K562 (cell line): ENCODE data around the gene NTSR1. TPM values are rescaled to one million over a fixed set of nuclear protein-coding genes. Genes with fewer than 3 reads are reported as not detected.

ENCODE experiments used
- ERF ChIP-seq: fragments of 450-650 bp; formaldehyde crosslinking; IDR thresholded peaks from 2 replicates; pipeline ENCODE4 v1.4.0; 2020; ENCODE audit warnings: mild to moderate bottlenecking, mixed read lengths
- FOXP1 ChIP-seq: sonication (generic); formaldehyde crosslinking; IDR thresholded peaks from 2 replicates; pipeline ENCODE4 v1.8.0; 2022; ENCODE audit warnings: mild to moderate bottlenecking, missing genetic modification reagents
- MXI1 ChIP-seq: IDR thresholded peaks from 2 replicates; pipeline ENCODE4 v1.6.1; 2011; ENCODE audit warnings: low read depth, mild to moderate bottlenecking, improper control_type of control experiment, low read length
- NFE2L1 ChIP-seq: fragments of 450-650 bp; IDR thresholded peaks from 2 replicates; pipeline ENCODE4 v1.6.1; 2016; ENCODE audit warnings: missing genetic modification characterization, low read depth, mild to moderate bottlenecking, missing compliant biosample characterization, moderate library complexity, borderline replicate concordance
- RBM25 ChIP-seq: fragments of 200-400 bp; formaldehyde crosslinking; IDR thresholded peaks from 2 replicates; pipeline ENCODE4 v1.6.1; 2018; ENCODE audit warnings: low read length, low read depth, moderate library complexity; ENCODE audit not compliant: severe bottlenecking
- SREBF2 ChIP-seq: sonication (generic); formaldehyde crosslinking; IDR thresholded peaks from 2 replicates; pipeline ENCODE4 v1.4.0; 2020; ENCODE audit warnings: mild to moderate bottlenecking, missing genetic modification reagents
- ZNF253 ChIP-seq: fragments of 250-450 bp; sonication (Bioruptor Pico); conservative IDR thresholded peaks from 2 replicates; pipeline ENCODE4 v1.6.1; 2021; ENCODE audit warnings: mild to moderate bottlenecking
- ZNF436 ChIP-seq: fragments of 250-450, 450-650 bp; sonication (Bioruptor Pico); formaldehyde crosslinking; IDR thresholded peaks from 2 replicates; pipeline ENCODE4 v1.7.0; 2020; ENCODE audit warnings: mild to moderate bottlenecking
- polyA plus RNA-seq, 8 experiments: library from polyadenylated mRNA; depleted of rRNA in 4 of 8; stranded (reverse) in 5 of 8; unstranded in 3 of 8; fragments of >200 nt; fragmentation: Nextera tagmentation in 2 of 8; fragmentation: Illumina TruSeq in 1 of 8; extraction: Ambion mirVana in 2 of 8; extraction: Trizol in 1 of 8; gene quantifications; 2 replicates each; pipeline versions ENCODE4 v1.2.1 to v1.2.3, GENCODE V29; 2011 to 2014; ENCODE audit warnings: inconsistent platforms in 1 of 8, missing spikeins in 1 of 8
- total RNA-seq, 7 experiments: library from RNA; depleted of rRNA in 6 of 7; stranded (reverse); fragments of >200 nt in 6 of 7; fragmentation: Illumina TruSeq in 2 of 7; extraction: Trizol in 2 of 7; gene quantifications; 2 replicates each; pipeline versions ENCODE4 v1.2.1 to v1.2.3, GENCODE V29; 2011 to 2021; ENCODE audit warnings: low replicate concordance in 1 of 7
- TF ChIP-seq, protein P1 (sequence below): sonication (generic); formaldehyde crosslinking; IDR thresholded peaks from 2 replicates; pipeline ENCODE4 v1.8.0; 2022; ENCODE audit warnings: missing genetic modification reagents, mild to moderate bottlenecking, moderate library complexity, borderline replicate concordance
- TF ChIP-seq, protein P2 (sequence below), 2 experiments: fragments of 450-650 bp; formaldehyde crosslinking in 1 of 2; IDR thresholded peaks; 2 replicates each; pipeline versions ENCODE4 v1.4.0 to v1.6.1; 2014 to 2020; ENCODE audit warnings: mild to moderate bottlenecking in 2 of 2, borderline replicate concordance in 1 of 2, low read depth in 1 of 2
- TF ChIP-seq, protein P3 (sequence below): sonication (generic); formaldehyde crosslinking; IDR thresholded peaks from 2 replicates; pipeline ENCODE4 v1.9.0; 2022; ENCODE audit warnings: mild to moderate bottlenecking, missing genetic modification reagents
- TF ChIP-seq, protein P4 (sequence below), 3 experiments: fragments of 200-800 bp in 1 of 3; fragments of 250-450 bp in 1 of 3; fragments of 450-650 bp in 1 of 3; sonication (Bioruptor Pico) in 1 of 3; sonication (Bioruptor generic) in 1 of 3; formaldehyde crosslinking in 1 of 3; IDR thresholded peaks; 2 replicates each; pipeline versions ENCODE4 v1.6.1 to v1.8.0; 2016 to 2022; ENCODE audit warnings: mild to moderate bottlenecking in 2 of 3, missing genetic modification characterization in 2 of 3, missing compliant biosample characterization in 1 of 3, moderate library complexity in 1 of 3

Gene NTSR1
- total and polyA plus RNA-seq, 9 of the 15 experiments (the other 6 are each of a cell fraction or from before 2014, with no cell fraction given): 0.04 to 0.40 (median 0.13) TPM; not detected in 3

DNA sequence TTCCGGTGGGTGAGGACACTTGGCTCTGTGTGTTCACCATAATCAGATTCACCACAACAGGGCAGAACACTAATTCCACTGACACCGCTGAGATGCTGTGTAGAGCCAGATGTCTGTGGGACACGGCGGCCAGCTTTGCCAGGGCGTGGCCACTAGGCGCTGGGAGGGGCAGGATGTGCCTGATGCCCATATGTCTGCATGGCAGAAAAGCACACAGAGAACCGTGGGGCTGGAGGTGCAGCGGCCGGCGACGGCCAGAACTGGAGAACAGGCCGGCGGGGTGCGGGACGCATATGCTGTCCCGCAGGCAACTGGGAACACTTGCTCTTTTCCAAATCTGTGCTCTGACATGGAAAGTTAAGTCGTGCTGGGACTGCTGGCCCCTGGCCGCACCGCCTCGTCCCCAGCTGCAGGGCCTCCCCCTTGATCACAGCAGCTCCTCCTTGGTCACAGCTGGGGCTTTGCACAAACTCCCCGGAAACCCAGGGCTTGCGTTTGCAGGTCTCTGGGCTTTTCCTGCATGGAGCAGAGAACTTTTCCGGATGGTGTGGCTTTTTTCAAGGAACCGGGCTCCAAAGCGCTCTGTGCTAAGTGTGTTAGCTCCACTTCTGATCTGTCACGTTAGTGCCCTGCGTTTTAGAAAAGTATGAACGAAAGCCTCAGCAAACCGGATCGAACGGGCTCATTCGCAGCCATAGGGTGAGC lies 31.1 kb downstream of the NTSR1 start (continued):
- TF ChIP-seq ZNF436 (CRISPR knock-in tag) (no peak), ERF (CRISPR knock-in tag) (0 out of 2 replicates have a peak, but pooled peaks have one; percentile 24), ZNF253 (CRISPR knock-in tag) (no peak), FOXP1 (CRISPR knock-in tag) (no peak), SREBF2 (no peak), NFE2L1 (tag) (no peak), RBM25 (no peak), MXI1 (no peak)
- TF ChIP-seq, protein P1, sequence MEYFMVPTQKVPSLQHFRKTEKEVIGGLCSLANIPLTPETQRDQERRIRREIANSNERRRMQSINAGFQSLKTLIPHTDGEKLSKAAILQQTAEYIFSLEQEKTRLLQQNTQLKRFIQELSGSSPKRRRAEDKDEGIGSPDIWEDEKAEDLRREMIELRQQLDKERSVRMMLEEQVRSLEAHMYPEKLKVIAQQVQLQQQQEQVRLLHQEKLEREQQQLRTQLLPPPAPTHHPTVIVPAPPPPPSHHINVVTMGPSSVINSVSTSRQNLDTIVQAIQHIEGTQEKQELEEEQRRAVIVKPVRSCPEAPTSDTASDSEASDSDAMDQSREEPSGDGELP (CRISPR knock-in tag): peak; percentile 34; the same call in 1 of the 2 replicates
- TF ChIP-seq, protein P2, sequence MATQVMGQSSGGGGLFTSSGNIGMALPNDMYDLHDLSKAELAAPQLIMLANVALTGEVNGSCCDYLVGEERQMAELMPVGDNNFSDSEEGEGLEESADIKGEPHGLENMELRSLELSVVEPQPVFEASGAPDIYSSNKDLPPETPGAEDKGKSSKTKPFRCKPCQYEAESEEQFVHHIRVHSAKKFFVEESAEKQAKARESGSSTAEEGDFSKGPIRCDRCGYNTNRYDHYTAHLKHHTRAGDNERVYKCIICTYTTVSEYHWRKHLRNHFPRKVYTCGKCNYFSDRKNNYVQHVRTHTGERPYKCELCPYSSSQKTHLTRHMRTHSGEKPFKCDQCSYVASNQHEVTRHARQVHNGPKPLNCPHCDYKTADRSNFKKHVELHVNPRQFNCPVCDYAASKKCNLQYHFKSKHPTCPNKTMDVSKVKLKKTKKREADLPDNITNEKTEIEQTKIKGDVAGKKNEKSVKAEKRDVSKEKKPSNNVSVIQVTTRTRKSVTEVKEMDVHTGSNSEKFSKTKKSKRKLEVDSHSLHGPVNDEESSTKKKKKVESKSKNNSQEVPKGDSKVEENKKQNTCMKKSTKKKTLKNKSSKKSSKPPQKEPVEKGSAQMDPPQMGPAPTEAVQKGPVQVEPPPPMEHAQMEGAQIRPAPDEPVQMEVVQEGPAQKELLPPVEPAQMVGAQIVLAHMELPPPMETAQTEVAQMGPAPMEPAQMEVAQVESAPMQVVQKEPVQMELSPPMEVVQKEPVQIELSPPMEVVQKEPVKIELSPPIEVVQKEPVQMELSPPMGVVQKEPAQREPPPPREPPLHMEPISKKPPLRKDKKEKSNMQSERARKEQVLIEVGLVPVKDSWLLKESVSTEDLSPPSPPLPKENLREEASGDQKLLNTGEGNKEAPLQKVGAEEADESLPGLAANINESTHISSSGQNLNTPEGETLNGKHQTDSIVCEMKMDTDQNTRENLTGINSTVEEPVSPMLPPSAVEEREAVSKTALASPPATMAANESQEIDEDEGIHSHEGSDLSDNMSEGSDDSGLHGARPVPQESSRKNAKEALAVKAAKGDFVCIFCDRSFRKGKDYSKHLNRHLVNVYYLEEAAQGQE (IDR thresholded peaks at IDR 0.05; ENCODE audit: borderline replicate concordance): peak; percentile 81
- TF ChIP-seq, protein P2 (CRISPR knock-in tag; IDR thresholded peaks at IDR 0.05; ENCODE audit: low read depth): no peak
- TF ChIP-seq, protein P3, sequence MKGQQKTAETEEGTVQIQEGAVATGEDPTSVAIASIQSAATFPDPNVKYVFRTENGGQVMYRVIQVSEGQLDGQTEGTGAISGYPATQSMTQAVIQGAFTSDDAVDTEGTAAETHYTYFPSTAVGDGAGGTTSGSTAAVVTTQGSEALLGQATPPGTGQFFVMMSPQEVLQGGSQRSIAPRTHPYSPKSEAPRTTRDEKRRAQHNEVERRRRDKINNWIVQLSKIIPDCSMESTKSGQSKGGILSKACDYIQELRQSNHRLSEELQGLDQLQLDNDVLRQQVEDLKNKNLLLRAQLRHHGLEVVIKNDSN: no peak
- TF ChIP-seq, protein P4, sequence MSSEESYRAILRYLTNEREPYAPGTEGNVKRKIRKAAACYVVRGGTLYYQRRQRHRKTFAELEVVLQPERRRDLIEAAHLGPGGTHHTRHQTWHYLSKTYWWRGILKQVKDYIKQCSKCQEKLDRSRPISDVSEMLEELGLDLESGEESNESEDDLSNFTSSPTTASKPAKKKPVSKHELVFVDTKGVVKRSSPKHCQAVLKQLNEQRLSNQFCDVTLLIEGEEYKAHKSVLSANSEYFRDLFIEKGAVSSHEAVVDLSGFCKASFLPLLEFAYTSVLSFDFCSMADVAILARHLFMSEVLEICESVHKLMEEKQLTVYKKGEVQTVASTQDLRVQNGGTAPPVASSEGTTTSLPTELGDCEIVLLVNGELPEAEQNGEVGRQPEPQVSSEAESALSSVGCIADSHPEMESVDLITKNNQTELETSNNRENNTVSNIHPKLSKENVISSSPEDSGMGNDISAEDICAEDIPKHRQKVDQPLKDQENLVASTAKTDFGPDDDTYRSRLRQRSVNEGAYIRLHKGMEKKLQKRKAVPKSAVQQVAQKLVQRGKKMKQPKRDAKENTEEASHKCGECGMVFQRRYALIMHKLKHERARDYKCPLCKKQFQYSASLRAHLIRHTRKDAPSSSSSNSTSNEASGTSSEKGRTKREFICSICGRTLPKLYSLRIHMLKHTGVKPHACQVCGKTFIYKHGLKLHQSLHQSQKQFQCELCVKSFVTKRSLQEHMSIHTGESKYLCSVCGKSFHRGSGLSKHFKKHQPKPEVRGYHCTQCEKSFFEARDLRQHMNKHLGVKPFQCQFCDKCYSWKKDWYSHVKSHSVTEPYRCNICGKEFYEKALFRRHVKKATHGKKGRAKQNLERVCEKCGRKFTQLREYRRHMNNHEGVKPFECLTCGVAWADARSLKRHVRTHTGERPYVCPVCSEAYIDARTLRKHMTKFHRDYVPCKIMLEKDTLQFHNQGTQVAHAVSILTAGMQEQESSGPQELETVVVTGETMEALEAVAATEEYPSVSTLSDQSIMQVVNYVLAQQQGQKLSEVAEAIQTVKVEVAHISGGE (CRISPR knock-in tag; IDR thresholded peaks at IDR 0.05): no peak
